HCT116 (cell line): ENCODE results near the gene TSPAN5. TPM values are rescaled to one million over a fixed set of nuclear protein-coding genes. Genes with fewer than 3 reads are reported as not detected.

Source experiments
- ATAC-seq: fragments of 200-7000 bp; cut with Tn5 transposase; 2 replicates; pipeline ENCODE4 v1.9.1; 2020; ENCODE audit warnings: mild to moderate bottlenecking, moderate library complexity
- BruUV-seq: library from RNA; stranded (reverse); fragments of 400-500 nt; replicated peaks from 2 replicates; lab custom pipeline; 2021; lab: Mats Ljungman, UMichigan
- CTCF ChIA-PET: fragments of 300-600 bp; sonication (Branson Sonifier 250); formaldehyde crosslinking; loops from one replicate; lab custom pipeline; 2021; ENCODE audit warnings: antibody characterized with exemption; lab: Charles Lee
- POLR2A ChIA-PET: fragments of 300-600, 350-600 bp; sonication (Branson Sonifier 250); formaldehyde crosslinking; loops from one replicate; lab custom pipeline; 2021; ENCODE audit warnings: antibody characterized with exemption; lab: Charles Lee
- RAD21 ChIA-PET, 2 experiments: fragments of 300-600 bp; sonication (Branson Sonifier 250); formaldehyde crosslinking; loops; one replicate each; lab custom pipeline; 2023; ENCODE audit warnings: low total read pairs in 2 of 2; ENCODE audit not compliant: uncharacterized antibody in 2 of 2, unreplicated experiment in 2 of 2, low non-redundant PET in 1 of 2; lab: Charles Lee
- DNase-seq: peaks from one replicate; pipeline ENCODE4 v3.0.0-alpha.2; 2010; ENCODE audit warnings: low read depth, low spot score
- H2AFZ ChIP-seq: fragments of 200-600 bp; shearing (Covaris generic), sonication (generic); 2 replicates; pipeline ENCODE4 v1.6.1; 2017; ENCODE audit warnings: low read depth, mixed run types, mixed read lengths, antibody characterized with exemption, low read length; ENCODE audit not compliant: poor library complexity, severe bottlenecking
- H3K27ac ChIP-seq: 2 replicates; pipeline ENCODE4 v1.5.1; 2012; ENCODE audit warnings: low read depth, low read length
- H3K27me3 ChIP-seq: fragments of 200-600 bp; sonication (generic); 2 replicates; pipeline ENCODE4 v1.6.1; 2016; ENCODE audit warnings: mixed run types, low read length, mixed read lengths; ENCODE audit not compliant: insufficient read depth
- H3K36me3 ChIP-seq, 2 experiments: fragments of 200-500 bp in 1 of 2; fragments of 200-600 bp in 1 of 2; sonication (Bioruptor generic) in 1 of 2; sonication (generic) in 1 of 2; 2 replicates each; pipeline versions ENCODE4 v1.5.1 to v1.6.1; 2014 to 2016; ENCODE audit warnings: low read length in 2 of 2, inconsistent platforms in 1 of 2, mixed read lengths in 1 of 2, mixed run types in 1 of 2; ENCODE audit not compliant: insufficient read depth in 2 of 2, control insufficient read depth in 1 of 2
- H3K4me1 ChIP-seq, 2 experiments: fragments of 200-600 bp in 1 of 2; sonication (generic) in 1 of 2; 2 replicates each; pipeline versions ENCODE4 v1.5.1 to v1.6.1; 2012 to 2017; ENCODE audit warnings: low read length in 2 of 2, inconsistent platforms in 1 of 2, mild to moderate bottlenecking in 1 of 2, mixed read lengths in 1 of 2, mixed run types in 1 of 2, moderate library complexity in 1 of 2; ENCODE audit not compliant: insufficient read depth in 2 of 2, control insufficient read depth in 1 of 2
- H3K4me2 ChIP-seq: fragments of 200-600 bp; sonication (generic); 2 replicates; pipeline ENCODE4 v1.6.1; 2017; ENCODE audit warnings: mixed run types, low read length, mixed read lengths
- H3K4me3 ChIP-seq, 2 experiments: fragments of 200-600 bp in 1 of 2; sonication (generic) in 1 of 2; replicated peaks in 1 of 2; 2 replicates each; pipeline ENCODE4 v1.5.1; 2011 to 2016; ENCODE audit warnings: low read length in 2 of 2, control low read depth in 1 of 2, low read depth in 1 of 2, mild to moderate bottlenecking in 1 of 2, mixed read lengths in 1 of 2, mixed run types in 1 of 2
- H3K79me2 ChIP-seq: fragments of 200-600 bp; sonication (generic); 2 replicates; pipeline ENCODE4 v1.6.1; 2017; ENCODE audit warnings: mild to moderate bottlenecking, mixed run types, low read length, moderate library complexity, mixed read lengths; ENCODE audit not compliant: insufficient read depth
- H3K9ac ChIP-seq: fragments of 200-600 bp; sonication (generic); 2 replicates; pipeline ENCODE4 v1.6.1; 2016; ENCODE audit warnings: low read length, mixed read lengths
- H3K9me2 ChIP-seq: fragments of 200-600 bp; sonication (generic), shearing (Covaris generic); 2 replicates; pipeline ENCODE4 v1.6.1; 2017; ENCODE audit warnings: mixed run types, mild to moderate bottlenecking, moderate library complexity; ENCODE audit not compliant: insufficient read depth
- H3K9me3 ChIP-seq, 2 experiments: fragments of 200-500 bp in 1 of 2; fragments of 200-600 bp in 1 of 2; sonication (Bioruptor generic) in 1 of 2; sonication (generic) in 1 of 2; 2 replicates each; pipeline ENCODE4 v1.6.1; 2014 to 2017; ENCODE audit warnings: low read length in 2 of 2, mixed read lengths in 2 of 2, inconsistent platforms in 1 of 2, low read depth in 1 of 2, mild to moderate bottlenecking in 1 of 2, mixed run types in 1 of 2, moderate library complexity in 1 of 2; ENCODE audit not compliant: control insufficient read depth in 1 of 2, insufficient read depth in 1 of 2
- H4K20me1 ChIP-seq: fragments of 200-600 bp; sonication (generic), shearing (Covaris generic); 2 replicates; pipeline ENCODE4 v1.6.1; 2017; ENCODE audit warnings: mixed run types, mild to moderate bottlenecking, moderate library complexity; ENCODE audit not compliant: insufficient read depth
- CBX3 ChIP-seq: IDR thresholded peaks from 2 replicates; pipeline ENCODE4 v1.6.1; 2012; ENCODE audit warnings: low read depth
- CEBPB ChIP-seq: IDR thresholded peaks from 2 replicates; pipeline ENCODE4 v1.6.1; 2012; ENCODE audit warnings: low read depth
- EGR1 ChIP-seq: IDR thresholded peaks from 2 replicates; pipeline ENCODE4 v1.6.1; 2012; ENCODE audit warnings: low read depth
- EZH2 ChIP-seq: fragments of 200-600 bp; sonication (generic); IDR thresholded peaks from 2 replicates; pipeline ENCODE4 v1.6.1; 2017; ENCODE audit warnings: antibody characterized with exemption, mixed run types
- EZH2phosphoT487 ChIP-seq: fragments of 200-600 bp; IDR thresholded peaks from 2 replicates; pipeline ENCODE4 v1.6.1; 2018; ENCODE audit warnings: antibody characterized with exemption, borderline replicate concordance
- JUND ChIP-seq: IDR thresholded peaks from 2 replicates; pipeline ENCODE4 v1.6.1; 2012
- POLR2AphosphoS5 ChIP-seq: IDR thresholded peaks from 2 replicates; pipeline ENCODE4 v1.6.1; 2011; ENCODE audit warnings: mild to moderate bottlenecking, low read depth, low read length, moderate library complexity
- RAD21 ChIP-seq: IDR thresholded peaks from 2 replicates; pipeline ENCODE4 v1.6.1; 2012; ENCODE audit warnings: low read depth, mild to moderate bottlenecking
- SIN3A ChIP-seq: IDR thresholded peaks from 2 replicates; pipeline ENCODE4 v1.6.1; 2012; ENCODE audit warnings: low read depth
- SP1 ChIP-seq: IDR thresholded peaks from 2 replicates; pipeline ENCODE4 v1.6.1; 2012; ENCODE audit warnings: low read depth
- ZNF274 ChIP-seq: fragments of 200-500 bp; sonication (Bioruptor generic); IDR thresholded peaks from 2 replicates; pipeline ENCODE4 v1.6.1; 2014; ENCODE audit warnings: mild to moderate bottlenecking, low read depth, low read length, inconsistent platforms
- intact Hi-C: fragments of 100-400 bp; cut with micrococcal nuclease; formaldehyde crosslinking; loops from 2 replicates; pipeline ENCODE4 v1.10.0; 2022
- total RNA-seq: library from RNA; stranded (reverse); gene quantifications from one replicate; pipeline ENCODE4 v1.2.1, GENCODE V29; 2021; ENCODE audit not compliant: unreplicated experiment
- TF ChIP-seq, protein P1 (sequence below): IDR thresholded peaks from 2 replicates; pipeline ENCODE4 v1.6.1; 2011; ENCODE audit warnings: mild to moderate bottlenecking, low read length, moderate library complexity; ENCODE audit not compliant: insufficient replicate concordance; ENCODE audit errors: extremely low read depth
- TF ChIP-seq, protein P2 (sequence below): IDR thresholded peaks from 2 replicates; pipeline ENCODE4 v1.6.1; 2012
- TF ChIP-seq, protein P3 (sequence below), 3 experiments: fragments of 200-600 bp in 1 of 3; sonication (generic) in 1 of 3; IDR thresholded peaks in 2 of 3; conservative IDR thresholded peaks in 1 of 3; 2 replicates each; pipeline ENCODE4 v1.5.1; 2012 to 2017; ENCODE audit warnings: low read depth in 2 of 3, low read length in 2 of 3, antibody characterized with exemption in 1 of 3, borderline replicate concordance in 1 of 3, control low read depth in 1 of 3, mild to moderate bottlenecking in 1 of 3, mixed read lengths in 1 of 3, mixed run types in 1 of 3, moderate library complexity in 1 of 3; ENCODE audit not compliant: insufficient read depth in 1 of 3

The TSPAN5 gene
- total RNA-seq, 1 experiment from 2014 or later = 56.8 TPM

DNA sequence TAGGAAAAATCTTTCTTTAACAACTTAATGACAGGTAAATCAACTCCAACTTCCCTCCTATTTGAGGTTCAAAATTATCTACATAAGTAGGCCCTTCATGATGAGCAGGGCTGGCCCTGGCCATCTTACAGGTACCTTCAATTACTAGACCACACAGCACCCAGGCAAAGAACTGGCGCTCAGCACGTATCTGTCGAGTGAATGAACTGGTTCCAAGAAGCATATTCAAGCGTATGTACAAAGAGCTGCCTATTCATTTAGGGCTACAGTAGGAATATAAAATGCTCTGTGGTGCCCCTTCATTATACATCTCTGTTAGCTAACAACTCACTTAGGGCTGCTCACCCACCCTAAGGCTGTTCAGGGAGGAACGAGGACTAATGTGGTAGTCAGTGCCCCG lies 48.0 kb downstream of the TSPAN5 start:
- Histone ChIP-seq H3K9me3 (no peaks in the 10 kb centered on the region), H3K27me3 (no peaks in the 10 kb centered on the region), H3K27ac (no peak overlapping the region), H3K4me2 (no peak overlapping the region), H3K9ac (no peak overlapping the region), H3K79me2 (peaks cover 99% of the 10 kb centered on the region), H3K9me2 (no peaks in the 10 kb centered on the region), H4K20me1 (no peaks in the 10 kb centered on the region), H3K4me1 (peaks cover 7 to 42% of the 10 kb centered on the region in 2 experiments; a peak in 1 of 4 replicates), H2AFZ (no peak overlapping the region)
- intact Hi-C loops = no loop called here
- no TSS peak for BruUV-seq
- CTCF ChIA-PET = no interaction called here
- POLR2A ChIA-PET = interaction anchor here (0.6 kb wide), 1 partner anchor 34 kb away, joined by 3 read pairs; no protein-coding TSS in a partner anchor
- no peak for DNase-seq
- no peak for TF ChIP-seq EZH2phosphoT487
- TF ChIP-seq SIN3A = no peak
- TF ChIP-seq, protein P1, sequence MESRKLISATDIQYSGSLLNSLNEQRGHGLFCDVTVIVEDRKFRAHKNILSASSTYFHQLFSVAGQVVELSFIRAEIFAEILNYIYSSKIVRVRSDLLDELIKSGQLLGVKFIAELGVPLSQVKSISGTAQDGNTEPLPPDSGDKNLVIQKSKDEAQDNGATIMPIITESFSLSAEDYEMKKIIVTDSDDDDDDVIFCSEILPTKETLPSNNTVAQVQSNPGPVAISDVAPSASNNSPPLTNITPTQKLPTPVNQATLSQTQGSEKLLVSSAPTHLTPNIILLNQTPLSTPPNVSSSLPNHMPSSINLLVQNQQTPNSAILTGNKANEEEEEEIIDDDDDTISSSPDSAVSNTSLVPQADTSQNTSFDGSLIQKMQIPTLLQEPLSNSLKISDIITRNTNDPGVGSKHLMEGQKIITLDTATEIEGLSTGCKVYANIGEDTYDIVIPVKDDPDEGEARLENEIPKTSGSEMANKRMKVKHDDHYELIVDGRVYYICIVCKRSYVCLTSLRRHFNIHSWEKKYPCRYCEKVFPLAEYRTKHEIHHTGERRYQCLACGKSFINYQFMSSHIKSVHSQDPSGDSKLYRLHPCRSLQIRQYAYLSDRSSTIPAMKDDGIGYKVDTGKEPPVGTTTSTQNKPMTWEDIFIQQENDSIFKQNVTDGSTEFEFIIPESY = no peak
- no peak for TF ChIP-seq ZNF274
- no peak for TF ChIP-seq RAD21
- TF ChIP-seq CEBPB = no peak
- no peak for TF ChIP-seq CBX3
- no peak for TF ChIP-seq JUND
- TF ChIP-seq, all 23 proteins: peak for 0
- no peaks in the 10 kb centered on the region for H3K36me3 ChIP-seq
- RAD21 ChIA-PET = no interaction called here
- H3K4me3 ChIP-seq = no peak overlapping the region
- no peak for ATAC-seq

DNA sequence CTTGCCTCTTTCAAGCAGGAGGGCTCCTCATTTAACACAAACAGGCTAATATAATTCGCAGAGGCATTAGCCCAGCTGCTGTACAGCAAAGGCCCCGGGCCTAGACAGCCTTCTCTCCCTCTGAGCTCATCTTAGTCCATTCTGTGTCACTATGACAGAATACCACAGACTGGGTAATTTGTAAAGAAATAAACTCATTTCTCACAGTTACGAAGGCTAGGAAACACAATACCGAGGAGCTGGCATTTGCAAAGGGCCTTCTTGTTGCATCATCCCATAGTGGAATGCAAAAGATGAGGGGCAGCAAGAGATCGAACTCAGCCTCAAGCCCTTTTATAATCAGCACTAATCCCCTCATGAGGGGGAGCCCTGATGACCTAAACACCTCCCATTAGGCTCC lies 48.5 kb downstream of the TSPAN5 start:
- no TSS peak for BruUV-seq
- Histone ChIP-seq H3K27me3 (no peaks in the 10 kb centered on the region), H3K79me2 (peaks cover 99% of the 10 kb centered on the region), H3K4me1 (peaks cover 7 to 42% of the 10 kb centered on the region in 2 experiments; a peak in 1 of 4 replicates), H3K4me3 (no peak overlapping the region), H2AFZ (no peak overlapping the region), H3K36me3 (no peaks in the 10 kb centered on the region), H3K9me3 (no peaks in the 10 kb centered on the region), H3K9me2 (no peaks in the 10 kb centered on the region), H3K9ac (no peak overlapping the region), H3K27ac (no peak overlapping the region; the same call in 1 of the 2 replicates), H4K20me1 (no peaks in the 10 kb centered on the region), H3K4me2 (no peak overlapping the region)
- CTCF ChIA-PET = no interaction called here
- RAD21 ChIA-PET = no interaction called here
- POLR2A ChIA-PET = no interaction called here
- intact Hi-C loops = no loop called here
- ATAC-seq (no peak), DNase-seq (no peak)
- TF ChIP-seq EZH2 = no peak
- TF ChIP-seq SP1 = no peak
- TF ChIP-seq, protein P2, sequence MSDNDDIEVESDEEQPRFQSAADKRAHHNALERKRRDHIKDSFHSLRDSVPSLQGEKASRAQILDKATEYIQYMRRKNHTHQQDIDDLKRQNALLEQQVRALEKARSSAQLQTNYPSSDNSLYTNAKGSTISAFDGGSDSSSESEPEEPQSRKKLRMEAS = no peak
- no peak for TF ChIP-seq POLR2AphosphoS5
- no peak for TF ChIP-seq EGR1
- no peak for TF ChIP-seq SIN3A
- TF ChIP-seq, protein P3, sequence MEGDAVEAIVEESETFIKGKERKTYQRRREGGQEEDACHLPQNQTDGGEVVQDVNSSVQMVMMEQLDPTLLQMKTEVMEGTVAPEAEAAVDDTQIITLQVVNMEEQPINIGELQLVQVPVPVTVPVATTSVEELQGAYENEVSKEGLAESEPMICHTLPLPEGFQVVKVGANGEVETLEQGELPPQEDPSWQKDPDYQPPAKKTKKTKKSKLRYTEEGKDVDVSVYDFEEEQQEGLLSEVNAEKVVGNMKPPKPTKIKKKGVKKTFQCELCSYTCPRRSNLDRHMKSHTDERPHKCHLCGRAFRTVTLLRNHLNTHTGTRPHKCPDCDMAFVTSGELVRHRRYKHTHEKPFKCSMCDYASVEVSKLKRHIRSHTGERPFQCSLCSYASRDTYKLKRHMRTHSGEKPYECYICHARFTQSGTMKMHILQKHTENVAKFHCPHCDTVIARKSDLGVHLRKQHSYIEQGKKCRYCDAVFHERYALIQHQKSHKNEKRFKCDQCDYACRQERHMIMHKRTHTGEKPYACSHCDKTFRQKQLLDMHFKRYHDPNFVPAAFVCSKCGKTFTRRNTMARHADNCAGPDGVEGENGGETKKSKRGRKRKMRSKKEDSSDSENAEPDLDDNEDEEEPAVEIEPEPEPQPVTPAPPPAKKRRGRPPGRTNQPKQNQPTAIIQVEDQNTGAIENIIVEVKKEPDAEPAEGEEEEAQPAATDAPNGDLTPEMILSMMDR (IDR thresholded peaks at IDR 0.05 in 2 of 3, conservative IDR thresholded peaks at IDR 0.05 in 1 of 3; ENCODE audit: borderline replicate concordance in 1 of 3, insufficient read depth in 1 of 3, low read depth in 2 of 3, low read length in 2 of 3) = no peak
